Right atrium auricular region (tissue), 2 donors: ENCODE measurements around the gene METAP1. TPM values are rescaled to one million over a fixed set of nuclear protein-coding genes. Genes with fewer than 3 reads are reported as not detected.
A peak's percentile ranks its signal among the peaks of the same experiment; 100 is the strongest.

Experiments
- DNase-seq: peaks from one replicate; pipeline ENCODE4 v3.0.0-alpha.2; 2019; ENCODE audit warnings: low spot score
- H3K27ac ChIP-seq, 2 donors: fragments of 200-600 bp; sonication (generic); 1 replicate in 1 of 2; 2 replicates in 1 of 2; pipeline ENCODE4 v1.5.1; 2016 to 2019
- H3K27me3 ChIP-seq, 2 donors: fragments of 200-600 bp; sonication (generic); one replicate each; pipeline versions ENCODE4 v1.5.1 to v1.6.0; 2017 to 2019
- H3K36me3 ChIP-seq: fragments of 200-600 bp; sonication (generic); one replicate; pipeline ENCODE4 v1.5.1; 2016
- H3K4me1 ChIP-seq, 2 donors: fragments of 200-600 bp; sonication (generic); one replicate each; pipeline versions ENCODE4 v1.5.1 to v1.6.0; 2017 to 2019
- H3K4me3 ChIP-seq, 2 donors: fragments of 200-600 bp; sonication (generic); 1 replicate in 1 of 2; 2 replicates in 1 of 2; pipeline ENCODE4 v1.5.1; 2017 to 2019; ENCODE audit warnings: mild to moderate bottlenecking in 1 of 2, moderate library complexity in 1 of 2
- H3K9me3 ChIP-seq, 2 donors: fragments of 200-600 bp; sonication (generic); one replicate each; pipeline ENCODE4 v1.5.1; 2019
- total RNA-seq, 2 donors: library from RNA; depleted of rRNA; stranded (reverse); fragments of >200 nt; gene quantifications; one replicate each; pipeline ENCODE4 v1.1.0, GENCODE V29; 2016
- TF ChIP-seq, protein P1 (sequence below), 2 donors: fragments of 200-600 bp; sonication (generic); IDR thresholded peaks; one replicate each; pipeline ENCODE4 v1.5.1; 2019; ENCODE audit warnings: antibody characterized with exemption in 2 of 2

The METAP1 gene
- total RNA-seq, 2 donors from 2014 or later, result 50.3 to 56.2 TPM

DNA sequence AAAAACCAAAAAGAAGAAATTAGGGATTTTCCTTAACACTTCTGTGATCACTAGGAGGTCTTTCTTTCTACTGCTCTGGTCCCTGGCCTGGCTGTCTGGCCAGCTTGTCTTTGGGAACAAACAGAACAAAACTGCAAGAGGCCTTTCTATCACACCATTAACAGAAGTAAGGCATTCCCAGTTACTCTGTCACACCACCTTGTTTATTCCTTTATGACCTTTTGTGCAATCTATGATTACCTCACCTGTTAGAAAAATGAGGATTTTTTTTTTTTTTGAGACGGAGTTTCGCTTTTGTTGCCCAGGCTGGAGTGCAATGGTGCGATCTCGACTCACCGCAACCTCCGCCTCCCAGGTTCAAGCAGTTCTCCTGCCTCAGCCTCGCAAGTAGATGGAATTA is 3.0 kb downstream of the METAP1 start:
- Histone ChIP-seq H3K4me1 (peaks cover 0 to 12% of the 10 kb centered on the region in 2 donors), H3K27me3 (no peaks in the 10 kb centered on the region), H3K9me3 (no peaks in the 10 kb centered on the region), H3K36me3 (no peaks in the 10 kb centered on the region), H3K4me3 (no peak overlapping the region), H3K27ac (no peak overlapping the region)
- TF ChIP-seq, protein P1, sequence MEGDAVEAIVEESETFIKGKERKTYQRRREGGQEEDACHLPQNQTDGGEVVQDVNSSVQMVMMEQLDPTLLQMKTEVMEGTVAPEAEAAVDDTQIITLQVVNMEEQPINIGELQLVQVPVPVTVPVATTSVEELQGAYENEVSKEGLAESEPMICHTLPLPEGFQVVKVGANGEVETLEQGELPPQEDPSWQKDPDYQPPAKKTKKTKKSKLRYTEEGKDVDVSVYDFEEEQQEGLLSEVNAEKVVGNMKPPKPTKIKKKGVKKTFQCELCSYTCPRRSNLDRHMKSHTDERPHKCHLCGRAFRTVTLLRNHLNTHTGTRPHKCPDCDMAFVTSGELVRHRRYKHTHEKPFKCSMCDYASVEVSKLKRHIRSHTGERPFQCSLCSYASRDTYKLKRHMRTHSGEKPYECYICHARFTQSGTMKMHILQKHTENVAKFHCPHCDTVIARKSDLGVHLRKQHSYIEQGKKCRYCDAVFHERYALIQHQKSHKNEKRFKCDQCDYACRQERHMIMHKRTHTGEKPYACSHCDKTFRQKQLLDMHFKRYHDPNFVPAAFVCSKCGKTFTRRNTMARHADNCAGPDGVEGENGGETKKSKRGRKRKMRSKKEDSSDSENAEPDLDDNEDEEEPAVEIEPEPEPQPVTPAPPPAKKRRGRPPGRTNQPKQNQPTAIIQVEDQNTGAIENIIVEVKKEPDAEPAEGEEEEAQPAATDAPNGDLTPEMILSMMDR (IDR thresholded peaks at IDR 0.05), result no peak
- no peak for DNase-seq

DNA sequence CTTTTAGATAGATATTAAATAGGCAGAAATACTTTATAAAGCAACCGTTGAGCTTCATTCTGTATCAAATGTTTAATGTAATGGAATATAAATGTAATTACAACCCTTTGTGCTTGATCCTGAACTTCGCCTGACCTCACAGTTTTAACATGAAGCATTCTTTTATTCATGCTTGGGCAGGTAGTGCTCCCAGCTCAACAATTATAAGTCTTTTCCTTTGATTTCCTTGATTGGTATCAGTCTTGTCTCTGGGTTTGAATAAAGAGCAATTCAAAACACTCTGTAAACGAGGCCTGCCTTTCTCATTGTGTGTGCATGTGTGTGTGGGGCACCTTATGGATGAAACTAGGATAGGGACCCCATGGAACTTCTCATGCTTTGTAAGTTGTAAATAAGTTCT is 6.8 kb downstream of the METAP1 start:
- no peaks in the 10 kb centered on the region for H3K4me1 ChIP-seq
- H3K27me3 ChIP-seq, result no peaks in the 10 kb centered on the region
- peak overlapping the region in 1 of 2 donors; percentile 42 for H3K27ac ChIP-seq
- TF ChIP-seq, protein P1 (IDR thresholded peaks at IDR 0.05), result no peak
- H3K36me3 ChIP-seq, result no peaks in the 10 kb centered on the region
- no peak for DNase-seq
- H3K4me3 ChIP-seq, result no peak overlapping the region
- H3K9me3 ChIP-seq, result no peaks in the 10 kb centered on the region

DNA sequence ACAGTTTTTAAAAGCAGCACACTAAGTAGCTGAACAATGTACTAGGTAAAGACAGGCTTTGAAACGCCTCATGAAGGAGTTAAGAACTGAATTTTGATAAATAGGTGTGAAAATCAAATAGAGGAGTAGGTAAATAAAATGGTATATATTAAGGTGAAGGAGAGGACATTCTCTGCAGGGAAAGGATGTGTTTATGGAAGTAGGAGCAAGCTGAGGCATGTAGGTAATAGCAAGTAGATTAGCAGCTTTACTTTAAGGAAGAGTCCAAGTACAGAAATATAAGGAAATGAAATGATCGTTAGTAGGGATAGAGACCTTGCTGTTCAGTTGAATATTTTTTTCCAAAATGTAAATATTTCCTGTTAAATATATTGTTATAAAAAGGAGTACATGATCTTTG is 12.5 kb downstream of the METAP1 start:
- Histone ChIP-seq H3K4me1 (no peaks in the 10 kb centered on the region), H3K36me3 (no peaks in the 10 kb centered on the region), H3K4me3 (no peak overlapping the region), H3K9me3 (peaks cover 0 to 14% of the 10 kb centered on the region in 2 donors), H3K27me3 (no peaks in the 10 kb centered on the region), H3K27ac (no peak overlapping the region)
- TF ChIP-seq, protein P1 (IDR thresholded peaks at IDR 0.05), result no peak
- DNase-seq, result no peak

GRCh38 chr4:99011910-99012309 is 16.4 kb downstream of the METAP1 start:
- Histone ChIP-seq H3K4me3 (no peak overlapping the region), H3K36me3 (no peaks in the 10 kb centered on the region), H3K4me1 (peaks cover 0 to 28% of the 10 kb centered on the region in 2 donors), H3K27ac (peak overlapping the region; percentile 69 to 86), H3K27me3 (no peaks in the 10 kb centered on the region), H3K9me3 (peaks cover 0 to 14% of the 10 kb centered on the region in 2 donors)
- TF ChIP-seq, protein P1 (IDR thresholded peaks at IDR 0.05), result no peak
- DNase-seq, result no peak

GRCh38 chr4:99013402-99013843 is 17.9 kb downstream of the METAP1 start:
- H3K9me3 ChIP-seq, result peaks cover 0 to 14% of the 10 kb centered on the region in 2 donors
- H3K27ac ChIP-seq, result peak overlapping the region; percentile 69 to 86
- peak overlapping the region; percentile 5 to 13 for H3K4me3 ChIP-seq
- H3K36me3 ChIP-seq, result no peaks in the 10 kb centered on the region
- TF ChIP-seq, protein P1 (IDR thresholded peaks at IDR 0.05), result no peak
- H3K27me3 ChIP-seq, result no peaks in the 10 kb centered on the region
- H3K4me1 ChIP-seq, result peaks cover 0 to 32% of the 10 kb centered on the region in 2 donors
- DNase-seq, result no peak

- no peak for DNase-seq
- H3K4me3 ChIP-seq, result no peak overlapping the region
- H3K27ac ChIP-seq, result peak overlapping the region; percentile 69 to 86
- no peaks in the 10 kb centered on the region for H3K36me3 ChIP-seq
- H3K4me1 ChIP-seq, result peaks cover 0 to 32% of the 10 kb centered on the region in 2 donors
- TF ChIP-seq, protein P1 (IDR thresholded peaks at IDR 0.05), result no peak
- peaks cover 0 to 14% of the 10 kb centered on the region in 2 donors for H3K9me3 ChIP-seq
- no peaks in the 10 kb centered on the region for H3K27me3 ChIP-seq
These were observed 18.5 kb downstream of the METAP1 start for GRCh38 chr4:99013884-99014523.
